ENCODE measurements around the gene ERGIC1.
A peak's percentile ranks its signal among the peaks of the same experiment; 100 is the strongest.

ERGIC1 gene

DNA sequence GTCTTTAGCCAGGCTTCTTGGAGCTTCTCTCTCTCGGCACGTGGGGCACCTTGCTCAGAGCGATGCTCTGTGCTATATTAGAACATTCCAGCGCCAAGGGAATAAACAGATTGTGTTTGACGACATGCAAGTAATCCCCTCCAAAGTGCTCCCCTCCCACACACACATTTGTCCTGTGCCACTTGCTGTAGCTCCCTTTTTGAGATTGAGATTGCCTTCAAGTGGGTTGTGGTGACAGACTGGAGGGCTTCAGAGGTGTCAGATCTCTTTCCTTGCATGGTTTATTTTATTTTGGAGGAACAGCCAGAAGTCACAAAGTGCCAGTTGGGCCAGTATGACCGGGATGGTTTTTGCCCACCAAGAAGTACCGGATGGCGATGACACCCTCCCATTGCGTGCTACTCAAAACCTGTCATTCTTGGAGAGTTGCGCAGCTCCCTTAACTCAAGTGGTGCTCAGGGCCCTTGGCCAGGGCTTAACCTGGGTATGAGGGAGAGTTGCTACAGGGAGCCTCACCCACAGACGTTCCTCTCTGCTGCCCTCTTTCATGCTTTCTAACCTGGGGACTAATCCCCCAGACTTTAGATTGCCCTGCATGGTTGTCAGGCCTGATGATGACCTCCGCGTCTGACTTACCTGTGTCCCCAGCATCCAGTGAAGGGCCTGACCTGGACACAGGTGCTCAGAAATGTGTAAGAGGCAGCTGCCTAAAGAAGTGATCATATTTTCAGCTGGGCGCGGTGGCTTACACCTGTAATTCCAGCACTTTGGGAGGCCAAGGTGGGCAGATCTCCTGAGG is 106.4 kb downstream of the ERGIC1 start:
- H3K27ac ChIP-seq (ENCODE audit: low read length), result no peak overlapping the region
- peaks cover 59% of the 10 kb centered on the region for H3K36me3 ChIP-seq (ENCODE audit: insufficient read depth, low read depth, low read length)
- H3K4me1 ChIP-seq (ENCODE audit: insufficient read depth, low read length), result peaks cover 15% of the 10 kb centered on the region

DNA sequence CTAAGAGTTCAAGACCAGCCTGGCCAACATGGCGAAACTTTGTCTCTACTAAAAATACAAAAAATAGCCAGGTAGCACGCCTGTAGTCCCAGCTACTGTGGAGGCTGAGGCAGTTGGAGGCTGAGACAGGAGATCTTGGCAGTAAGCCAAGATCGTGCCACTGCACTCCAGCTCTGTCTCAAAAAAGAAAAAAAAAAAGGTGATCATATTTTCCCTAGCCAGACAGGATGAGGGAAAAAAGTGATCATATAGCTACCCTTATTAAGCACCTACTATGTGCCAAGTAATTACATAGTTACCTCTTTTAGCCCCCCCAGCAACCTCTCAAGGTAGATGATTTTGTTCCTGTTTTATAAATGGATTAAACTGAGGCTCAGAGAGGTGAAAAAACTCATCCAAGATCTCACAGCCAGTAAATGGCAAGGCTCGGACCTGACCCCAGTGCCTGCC is 107.0 kb downstream of the ERGIC1 start:
- Histone ChIP-seq H3K27ac (ENCODE audit: low read length) (no peak overlapping the region), H3K9ac (ENCODE audit: low read depth, low read length) (no peak overlapping the region), H3K4me1 (ENCODE audit: insufficient read depth, low read length) (peaks cover 15% of the 10 kb centered on the region), H3K4me3 (ENCODE audit: low read length) (no peak overlapping the region), H3K36me3 (ENCODE audit: insufficient read depth, low read depth, low read length) (peaks cover 57% of the 10 kb centered on the region), H3K9me3 (ENCODE audit: insufficient read depth, low read depth, low read length) (no peaks in the 10 kb centered on the region), H3K27me3 (ENCODE audit: insufficient read depth, low read length) (no peaks in the 10 kb centered on the region)

More for the DNA sequence above, 106.4 kb downstream of the ERGIC1 start:
- H3K4me3 ChIP-seq (ENCODE audit: low read length), result no peak overlapping the region
- no peak overlapping the region for H3K9ac ChIP-seq (ENCODE audit: low read depth, low read length)
- no peaks in the 10 kb centered on the region for H3K9me3 ChIP-seq (ENCODE audit: insufficient read depth, low read depth, low read length)
- no peaks in the 10 kb centered on the region for H3K27me3 ChIP-seq (ENCODE audit: insufficient read depth, low read length)

DNA sequence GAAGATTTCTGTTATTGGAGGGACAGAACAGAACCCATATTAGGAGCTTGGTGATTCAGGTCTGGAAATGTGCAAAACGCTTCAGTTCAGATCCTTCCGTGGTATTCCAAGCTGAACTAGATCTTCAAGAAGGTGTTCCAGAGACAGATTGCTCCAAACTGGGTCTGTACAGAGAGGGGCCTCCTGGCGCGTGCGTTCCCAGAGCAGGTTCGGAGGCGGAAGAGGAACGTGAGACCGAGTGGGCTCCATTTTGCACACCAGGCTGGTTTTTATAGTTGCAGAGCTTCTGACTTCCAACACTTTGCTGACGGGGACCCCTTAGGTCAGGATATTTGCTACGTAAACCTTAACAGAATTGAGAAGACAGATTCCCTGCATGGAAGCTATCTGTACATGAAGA is 108.5 kb downstream of the ERGIC1 start:
- Histone ChIP-seq H3K36me3 (ENCODE audit: insufficient read depth, low read depth, low read length) (peaks cover 55% of the 10 kb centered on the region; the same call in 1 of the 2 replicates), H3K27me3 (ENCODE audit: insufficient read depth, low read length) (no peaks in the 10 kb centered on the region), H3K9ac (ENCODE audit: low read depth, low read length) (0 out of 2 replicates have a peak overlapping the region, but pooled peaks have one; percentile 10), H3K4me3 (ENCODE audit: low read length) (no peak overlapping the region), H3K9me3 (ENCODE audit: insufficient read depth, low read depth, low read length) (no peaks in the 10 kb centered on the region), H3K4me1 (ENCODE audit: insufficient read depth, low read length) (peaks cover 15% of the 10 kb centered on the region), H3K27ac (ENCODE audit: low read length) (no peak overlapping the region)

DNA sequence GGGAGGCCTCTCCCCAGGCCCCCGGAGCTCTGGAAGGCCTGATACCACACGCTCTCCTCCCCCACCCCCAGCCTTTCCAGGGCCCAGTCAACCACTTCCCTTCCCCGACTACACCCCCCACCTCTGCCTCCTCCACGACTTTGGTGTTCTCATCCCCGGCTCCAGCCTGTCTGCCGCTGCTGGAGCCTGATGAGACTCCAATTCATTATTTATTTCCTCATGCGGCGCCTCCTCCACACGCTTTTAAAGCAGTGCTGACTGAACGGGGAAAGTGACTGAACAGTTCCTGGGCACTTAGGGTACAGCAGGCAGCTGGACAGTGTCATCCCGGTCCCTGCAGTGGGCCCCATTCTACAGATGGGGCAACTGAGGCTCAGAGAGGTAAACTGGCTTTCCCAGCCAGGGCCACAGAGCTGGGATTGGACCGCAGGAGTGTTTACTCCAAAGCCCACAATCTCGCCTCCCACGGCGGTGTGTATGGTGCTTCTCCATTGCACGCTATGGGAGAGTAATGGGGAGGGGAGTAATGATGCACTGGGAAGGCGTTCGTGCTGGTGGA is 109.3 kb downstream of the ERGIC1 start:
- Histone ChIP-seq H3K9me3 (ENCODE audit: insufficient read depth, low read depth, low read length) (no peaks in the 10 kb centered on the region), H3K36me3 (ENCODE audit: insufficient read depth, low read depth, low read length) (peaks cover 49% of the 10 kb centered on the region; the same call in 1 of the 2 replicates), H3K27ac (ENCODE audit: low read length) (no peak overlapping the region), H3K27me3 (ENCODE audit: insufficient read depth, low read length) (no peaks in the 10 kb centered on the region), H3K4me3 (ENCODE audit: low read length) (no peak overlapping the region), H3K9ac (ENCODE audit: low read depth, low read length) (no peak overlapping the region), H3K4me1 (ENCODE audit: insufficient read depth, low read length) (peaks cover 15% of the 10 kb centered on the region)

DNA sequence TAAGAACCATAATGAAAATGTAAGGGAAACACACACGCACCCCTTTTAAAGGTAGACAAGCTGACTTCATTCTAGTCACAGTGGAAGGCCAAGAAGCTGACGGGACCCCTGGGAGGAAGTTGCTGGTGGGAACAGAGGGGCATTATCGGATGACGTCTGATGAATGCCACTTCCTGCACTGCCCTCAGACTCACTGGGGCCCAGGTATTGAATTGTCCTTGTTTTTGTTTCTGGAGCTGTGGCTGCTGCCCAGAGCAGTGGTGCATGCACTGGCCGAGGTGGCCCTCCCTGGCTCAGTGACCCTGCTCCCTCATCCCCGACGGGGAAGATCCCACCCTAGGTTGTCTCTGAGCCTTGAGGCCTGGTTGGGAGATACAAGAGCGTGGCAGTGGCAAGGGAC is 109.9 kb downstream of the ERGIC1 start:
- H3K36me3 ChIP-seq (ENCODE audit: insufficient read depth, low read depth, low read length), result peaks cover 47% of the 10 kb centered on the region; the same call in 1 of the 2 replicates
- H3K9me3 ChIP-seq (ENCODE audit: insufficient read depth, low read depth, low read length), result no peaks in the 10 kb centered on the region
- H3K27ac ChIP-seq (ENCODE audit: low read length), result no peak overlapping the region
- H3K4me3 ChIP-seq (ENCODE audit: low read length), result no peak overlapping the region
- H3K4me1 ChIP-seq (ENCODE audit: insufficient read depth, low read length), result peaks cover 15% of the 10 kb centered on the region
- H3K27me3 ChIP-seq (ENCODE audit: insufficient read depth, low read length), result no peaks in the 10 kb centered on the region
- H3K9ac ChIP-seq (ENCODE audit: low read depth, low read length), result no peak overlapping the region

DNA sequence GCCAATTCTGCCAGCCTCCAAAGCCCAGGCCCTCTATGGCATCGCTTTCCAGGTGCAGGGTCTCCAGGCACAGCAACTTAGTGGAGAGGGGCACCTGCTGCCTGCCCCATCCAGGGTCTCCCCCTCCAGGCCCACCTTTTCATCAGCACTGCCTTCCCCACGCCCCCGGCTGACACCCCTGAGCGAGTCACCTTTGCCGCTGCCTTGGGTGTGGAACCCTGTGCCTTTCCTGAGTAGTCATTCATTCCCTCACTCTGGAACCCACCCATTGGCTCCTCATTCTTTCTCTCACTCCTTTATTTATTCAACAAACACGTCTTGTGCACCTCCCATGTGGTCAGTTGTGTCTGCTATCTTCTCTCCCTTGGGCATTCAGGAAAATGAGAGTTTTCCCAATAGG is 110.7 kb downstream of the ERGIC1 start:
- H3K36me3 ChIP-seq (ENCODE audit: insufficient read depth, low read depth, low read length), result peaks cover 38% of the 10 kb centered on the region; the same call in 1 of the 2 replicates
- H3K9ac ChIP-seq (ENCODE audit: low read depth, low read length), result no peak overlapping the region
- H3K27ac ChIP-seq (ENCODE audit: low read length), result no peak overlapping the region
- no peaks in the 10 kb centered on the region for H3K9me3 ChIP-seq (ENCODE audit: insufficient read depth, low read depth, low read length)
- no peaks in the 10 kb centered on the region for H3K27me3 ChIP-seq (ENCODE audit: insufficient read depth, low read length)
- no peak overlapping the region for H3K4me3 ChIP-seq (ENCODE audit: low read length)
- H3K4me1 ChIP-seq (ENCODE audit: insufficient read depth, low read length), result peaks cover 15% of the 10 kb centered on the region

DNA sequence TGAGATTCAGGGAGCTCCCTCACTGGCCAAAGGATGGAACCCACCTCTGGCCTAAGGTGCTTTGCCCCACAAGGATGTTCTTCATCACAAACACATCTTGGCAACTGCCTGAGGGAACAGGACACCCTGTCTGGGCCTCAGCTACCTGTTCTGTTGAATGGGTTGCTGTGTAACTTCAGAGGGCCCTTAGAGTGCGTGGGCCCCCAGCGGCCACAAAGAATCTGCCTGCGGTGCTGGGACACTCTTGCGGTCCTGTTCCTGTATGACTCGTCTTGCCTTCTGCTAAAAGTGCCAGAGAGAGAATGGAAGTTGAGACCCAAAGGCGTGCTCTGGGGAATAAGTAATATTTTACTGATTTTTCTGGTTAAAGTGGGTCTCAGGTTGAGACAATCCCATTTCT is 111.1 kb downstream of the ERGIC1 start:
- Histone ChIP-seq H3K27me3 (ENCODE audit: insufficient read depth, low read length) (no peaks in the 10 kb centered on the region), H3K4me3 (ENCODE audit: low read length) (no peak overlapping the region), H3K4me1 (ENCODE audit: insufficient read depth, low read length) (peaks cover 15% of the 10 kb centered on the region), H3K9me3 (ENCODE audit: insufficient read depth, low read depth, low read length) (no peaks in the 10 kb centered on the region), H3K9ac (ENCODE audit: low read depth, low read length) (no peak overlapping the region), H3K27ac (ENCODE audit: low read length) (no peak overlapping the region), H3K36me3 (ENCODE audit: insufficient read depth, low read depth, low read length) (peaks cover 37% of the 10 kb centered on the region; the same call in 1 of the 2 replicates)

DNA sequence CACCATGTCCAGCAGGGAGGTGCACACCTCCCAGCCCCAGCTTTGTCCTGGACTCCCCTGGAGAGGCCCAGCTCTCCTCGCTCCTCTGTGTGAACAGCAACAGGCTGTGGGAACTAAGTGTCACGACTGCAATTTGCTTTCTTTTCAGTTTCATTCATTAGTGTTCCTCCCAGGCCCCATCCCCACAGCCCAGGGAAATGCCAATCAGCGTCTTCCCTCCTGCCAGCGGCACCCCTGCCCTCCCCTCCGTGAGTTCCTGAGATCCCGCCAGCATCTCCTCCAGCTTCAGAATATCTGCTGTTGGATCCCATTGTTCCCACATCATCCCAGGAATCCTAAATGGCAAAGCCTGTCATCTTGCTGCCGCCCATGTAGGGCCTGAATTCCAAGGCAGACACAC is 112.1 kb downstream of the ERGIC1 start:
- Histone ChIP-seq H3K4me1 (ENCODE audit: insufficient read depth, low read length) (peaks cover 15% of the 10 kb centered on the region), H3K4me3 (ENCODE audit: low read length) (no peak overlapping the region), H3K27ac (ENCODE audit: low read length) (no peak overlapping the region), H3K27me3 (ENCODE audit: insufficient read depth, low read length) (no peaks in the 10 kb centered on the region), H3K36me3 (ENCODE audit: insufficient read depth, low read depth, low read length) (peaks cover 38% of the 10 kb centered on the region; the same call in 1 of the 2 replicates), H3K9ac (ENCODE audit: low read depth, low read length) (no peak overlapping the region), H3K9me3 (ENCODE audit: insufficient read depth, low read depth, low read length) (no peaks in the 10 kb centered on the region)

DNA sequence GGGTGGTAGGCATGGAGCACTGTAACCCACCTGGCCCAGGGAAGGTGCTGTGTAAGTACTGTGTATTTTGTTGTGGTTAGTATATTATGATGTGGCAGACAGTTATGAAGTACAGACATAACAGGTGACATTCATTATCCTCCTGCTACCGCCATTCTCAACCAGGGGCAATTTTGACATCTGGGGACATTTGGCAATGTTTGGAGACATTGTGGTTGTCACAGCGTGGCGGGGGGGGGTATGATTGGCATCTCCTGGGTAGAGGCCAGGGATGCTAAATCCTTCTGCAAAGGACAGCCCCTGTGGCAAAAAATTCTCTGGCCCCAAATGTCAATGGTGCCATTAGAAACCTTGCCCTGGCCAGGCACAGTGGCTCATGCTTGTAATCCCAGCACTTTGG is 115.4 kb downstream of the ERGIC1 start:
- no peak overlapping the region for H3K27ac ChIP-seq (ENCODE audit: low read length)
- H3K4me3 ChIP-seq (ENCODE audit: low read length), result no peak overlapping the region
- H3K9me3 ChIP-seq (ENCODE audit: insufficient read depth, low read depth, low read length), result no peaks in the 10 kb centered on the region
- H3K4me1 ChIP-seq (ENCODE audit: insufficient read depth, low read length), result no peaks in the 10 kb centered on the region
- peaks cover 9% of the 10 kb centered on the region; the same call in 1 of the 2 replicates for H3K27me3 ChIP-seq (ENCODE audit: insufficient read depth, low read length)
- H3K36me3 ChIP-seq (ENCODE audit: insufficient read depth, low read depth, low read length), result peaks cover 36% of the 10 kb centered on the region; the same call in 1 of the 2 replicates
- H3K9ac ChIP-seq (ENCODE audit: low read depth, low read length), result no peak overlapping the region

DNA sequence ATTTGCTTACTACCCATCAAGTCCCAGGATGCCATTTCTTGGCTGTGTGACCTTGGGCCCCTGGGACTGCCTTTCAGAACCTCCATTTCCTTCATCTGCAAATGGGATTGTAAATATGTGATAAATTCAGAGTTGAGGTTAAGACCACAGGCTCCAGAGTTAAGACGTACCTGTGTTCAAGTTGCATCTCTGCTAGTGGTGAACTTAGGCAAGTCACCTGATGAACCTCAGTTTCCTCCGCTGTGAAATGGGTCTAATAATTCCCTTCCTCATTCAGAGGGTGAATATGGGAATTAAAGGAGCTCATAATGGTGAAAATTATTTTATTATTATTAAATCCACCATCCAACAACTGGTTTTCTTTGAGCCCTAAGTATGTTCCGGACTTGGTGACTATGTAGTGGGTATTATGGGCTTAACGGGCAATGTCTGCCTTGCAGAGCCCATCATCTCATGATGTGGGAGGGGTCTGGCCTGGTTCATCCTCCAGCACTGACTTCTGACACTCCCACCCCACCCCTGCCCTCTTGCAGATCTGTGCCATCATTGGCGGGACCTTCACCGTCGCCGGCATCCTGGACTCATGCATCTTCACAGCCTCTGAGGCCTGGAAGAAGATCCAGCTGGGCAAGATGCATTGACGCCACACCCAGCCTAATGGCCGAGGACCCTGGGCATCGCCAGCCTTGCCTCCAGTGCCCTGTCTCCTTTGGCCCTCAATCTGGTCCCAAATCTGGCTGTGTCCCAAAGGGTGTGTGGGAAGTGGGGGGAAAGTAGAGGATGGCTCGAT is 116.3 kb downstream of the ERGIC1 start:
- Histone ChIP-seq H3K36me3 (ENCODE audit: insufficient read depth, low read depth, low read length) (peaks cover 33% of the 10 kb centered on the region; the same call in 1 of the 2 replicates), H3K9me3 (ENCODE audit: insufficient read depth, low read depth, low read length) (no peaks in the 10 kb centered on the region), H3K27ac (ENCODE audit: low read length) (no peak overlapping the region), H3K27me3 (ENCODE audit: insufficient read depth, low read length) (peaks cover 9% of the 10 kb centered on the region; the same call in 1 of the 2 replicates), H3K4me3 (ENCODE audit: low read length) (no peak overlapping the region), H3K4me1 (ENCODE audit: insufficient read depth, low read length) (no peaks in the 10 kb centered on the region), H3K9ac (ENCODE audit: low read depth, low read length) (no peak overlapping the region)

DNA sequence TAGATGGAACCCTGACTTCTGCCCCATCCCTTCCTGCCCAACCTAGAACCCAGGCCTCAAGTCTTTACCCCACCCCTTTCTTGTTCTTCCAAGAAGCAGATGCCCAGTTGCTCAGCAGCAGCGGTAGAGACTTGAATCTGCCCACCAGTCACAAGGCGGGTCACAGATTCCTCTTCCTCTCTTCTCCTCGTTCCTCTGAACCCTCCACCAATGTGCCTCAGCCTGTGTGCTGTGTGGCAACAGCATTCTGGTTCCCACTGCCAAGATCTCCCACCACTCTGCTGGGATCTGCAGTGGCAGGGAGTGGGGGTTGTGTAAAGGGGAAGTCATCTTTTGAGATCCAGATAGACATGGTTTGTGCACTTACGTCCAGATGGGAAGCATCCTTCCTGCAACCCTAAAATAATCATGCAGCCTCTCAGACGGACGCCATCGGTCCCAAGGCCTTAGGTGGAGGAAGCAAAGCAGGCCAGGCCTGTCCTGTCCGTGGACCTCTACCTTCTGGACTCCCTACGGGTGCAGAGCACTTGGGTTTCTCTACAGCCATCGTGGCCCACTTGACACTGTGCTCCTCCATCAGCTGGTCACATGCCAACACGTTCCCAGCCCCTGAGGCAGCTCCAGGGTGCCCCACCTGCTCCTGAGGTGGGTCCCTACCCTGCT is 117.5 kb downstream of the ERGIC1 start:
- H3K9me3 ChIP-seq (ENCODE audit: insufficient read depth, low read depth, low read length), result no peaks in the 10 kb centered on the region
- no peaks in the 10 kb centered on the region for H3K4me1 ChIP-seq (ENCODE audit: insufficient read depth, low read length)
- no peak overlapping the region for H3K27ac ChIP-seq (ENCODE audit: low read length)
- no peak overlapping the region for H3K9ac ChIP-seq (ENCODE audit: low read depth, low read length)
- H3K27me3 ChIP-seq (ENCODE audit: insufficient read depth, low read length), result peaks cover 9% of the 10 kb centered on the region; the same call in 1 of the 2 replicates
- H3K36me3 ChIP-seq (ENCODE audit: insufficient read depth, low read depth, low read length), result peaks cover 24% of the 10 kb centered on the region; the same call in 1 of the 2 replicates
- H3K4me3 ChIP-seq (ENCODE audit: low read length), result no peak overlapping the region
